Gastroesophageal sphincter (tissue), 4 donors: ENCODE results near the gene ARHGAP26. TPM values are rescaled to one million over a fixed set of nuclear protein-coding genes. Genes with fewer than 3 reads are reported as not detected.

ENCODE experiments used
- ATAC-seq: fragments of 150-250 bp; one replicate; pipeline ENCODE4 v1.9.1; 2016; ENCODE audit warnings: mild to moderate bottlenecking, moderate library complexity
- H3K27ac ChIP-seq, 4 donors: fragments of 200-600 bp; sonication (generic) in 3 of 4; 1 replicate in 3 of 4; 2 replicates in 1 of 4; pipeline ENCODE4 v1.5.1; 2016 to 2019
- H3K27me3 ChIP-seq: fragments of 200-600 bp; sonication (generic); one replicate; pipeline ENCODE4 v1.5.1; 2019
- H3K36me3 ChIP-seq, 2 donors: fragments of 200-600 bp; sonication (generic); one replicate each; pipeline ENCODE4 v1.5.1; 2019; ENCODE audit warnings: control low read depth in 1 of 2
- H3K4me1 ChIP-seq, 3 donors: fragments of 200-600 bp; sonication (generic); 1 replicate in 2 of 3; 2 replicates in 1 of 3; pipeline ENCODE4 v1.5.1; 2016 to 2019; ENCODE audit warnings: control low read depth in 2 of 3
- H3K4me3 ChIP-seq, 2 donors: fragments of 200-600 bp; sonication (generic); one replicate each; pipeline ENCODE4 v1.5.1; 2019; ENCODE audit warnings: mild to moderate bottlenecking in 1 of 2, moderate library complexity in 1 of 2
- H3K9me3 ChIP-seq, 3 donors: fragments of 200-600 bp; sonication (generic); one replicate each; pipeline ENCODE4 v1.5.1; 2017 to 2019; ENCODE audit warnings: control low read depth in 2 of 3
- CTCF ChIP-seq, 4 experiments: fragments of 200-600 bp in 2 of 4; fragments of 450-650 bp in 2 of 4; sonication (generic) in 1 of 4; IDR thresholded peaks; one replicate each; pipeline ENCODE4 v1.5.1; 2017 to 2019; ENCODE audit warnings: antibody characterized with exemption in 4 of 4, mild to moderate bottlenecking in 2 of 4, moderate library complexity in 2 of 4
- EP300 ChIP-seq: sonication (generic); formaldehyde crosslinking; IDR thresholded peaks from one replicate; pipeline ENCODE4 v1.6.1; 2017; ENCODE audit warnings: antibody characterized with exemption, mild to moderate bottlenecking
- POLR2A ChIP-seq, 2 donors: fragments of 450-650 bp; IDR thresholded peaks; one replicate each; pipeline ENCODE4 v1.6.1; 2017; ENCODE audit warnings: antibody characterized with exemption in 2 of 2, mild to moderate bottlenecking in 2 of 2, moderate library complexity in 1 of 2
- POLR2AphosphoS5 ChIP-seq: sonication (generic); formaldehyde crosslinking; IDR thresholded peaks from one replicate; pipeline ENCODE4 v1.6.1; 2017; ENCODE audit warnings: antibody characterized with exemption
- WGBS, 2 donors: methylation state at CpG; one replicate each; pipeline ENCODE4 v1.1.5; 2018; ENCODE audit warnings: low coverage in 1 of 2; 5-methylcytosine and 5-hydroxymethylcytosine counted together
- total RNA-seq, 4 donors: library from RNA; depleted of rRNA; stranded (reverse); fragments of >200 nt; gene quantifications; one replicate each; pipeline ENCODE4 v1.1.0, GENCODE V29; 2016

The ARHGAP26 gene
- total RNA-seq, 4 donors from 2014 or later: 15.2 to 41.7 (median 31.7) TPM

DNA sequence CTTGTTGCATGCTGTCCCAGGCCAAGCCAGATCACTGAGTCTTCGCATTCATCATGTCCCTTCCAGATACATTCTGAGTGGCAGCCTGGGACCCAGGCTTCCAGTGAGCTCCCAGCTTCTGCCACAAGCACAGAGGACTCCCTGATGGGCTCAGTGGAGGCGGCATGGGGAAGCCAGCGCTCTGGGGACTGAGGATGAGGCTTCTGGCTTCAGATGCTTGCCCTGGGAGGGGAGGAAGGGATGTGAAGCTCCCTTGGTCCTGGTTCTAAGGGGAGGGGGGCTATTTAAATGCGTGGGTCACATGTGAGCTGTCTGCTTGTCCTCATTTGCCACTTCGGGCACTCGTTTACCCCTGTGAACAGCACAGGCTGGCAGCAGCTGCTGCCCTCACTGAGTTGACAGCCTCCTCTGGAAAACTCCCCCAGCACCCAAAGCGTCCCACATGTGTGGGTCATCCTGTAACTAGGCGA lies 459.3 kb downstream of the ARHGAP26 start:
- Histone ChIP-seq H3K27ac (no peak overlapping the region), H3K36me3 (no peaks in the 10 kb centered on the region), H3K9me3 (no peaks in the 10 kb centered on the region), H3K4me3 (no peak overlapping the region), H3K27me3 (no peaks in the 10 kb centered on the region), H3K4me1 (peaks cover 0 to 36% (median 4%) of the 10 kb centered on the region in 3 donors)
- 85% methylated on average over 6 of the region's 8 CpGs; no CpG with 5 or more reads in 1 of the 2 donors for whole genome bisulfite sequencing, 2 donors
- ATAC-seq: no peak
- TF ChIP-seq EP300: no peak
- no peak for TF ChIP-seq CTCF (IDR thresholded peaks at IDR 0.05)
- TF ChIP-seq POLR2AphosphoS5: no peak
- no peak for TF ChIP-seq POLR2A (IDR thresholded peaks at IDR 0.05)

DNA sequence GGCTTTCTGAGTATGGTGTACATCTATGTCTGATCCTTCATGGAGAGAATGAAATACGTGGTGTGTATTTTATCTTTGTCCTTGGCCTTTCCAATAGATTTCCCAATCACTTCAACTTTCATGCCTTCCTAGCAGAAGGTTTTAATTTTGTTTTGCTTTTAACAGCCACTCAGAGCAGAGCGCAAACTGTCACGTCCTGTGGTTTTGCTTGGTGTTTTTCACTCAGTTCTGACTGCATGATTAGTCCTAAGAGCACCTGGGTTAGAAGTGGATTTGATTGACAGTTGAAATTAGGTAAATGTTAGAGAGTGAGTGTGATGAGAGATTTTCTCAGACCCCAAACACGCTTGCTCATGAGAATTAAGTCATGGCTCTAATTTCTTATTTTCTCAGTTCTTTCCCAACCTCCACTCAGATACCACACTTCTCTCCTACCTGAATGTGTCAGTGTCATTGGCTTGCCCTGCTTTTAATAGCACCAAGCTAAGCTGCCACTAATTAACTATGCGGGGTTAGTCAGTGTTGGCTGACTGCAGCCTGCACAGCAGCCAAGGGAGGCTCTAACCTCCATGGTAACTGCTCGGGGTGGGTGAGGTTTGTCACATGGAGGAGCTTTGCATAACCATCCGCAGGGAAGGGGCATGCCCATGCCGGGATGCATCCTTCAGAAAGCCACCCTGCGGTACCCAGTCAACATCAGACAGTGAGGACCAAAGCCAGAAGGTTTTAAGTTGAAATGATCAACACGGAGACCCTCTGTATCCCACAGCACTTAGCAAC lies 459.9 kb downstream of the ARHGAP26 start:
- TF ChIP-seq POLR2A (IDR thresholded peaks at IDR 0.05) (no peak), EP300 (no peak), POLR2AphosphoS5 (no peak), CTCF (IDR thresholded peaks at IDR 0.05) (no peak)
- no peaks in the 10 kb centered on the region for H3K36me3 ChIP-seq
- peak overlapping the region in 1 of 4 donors; percentile 0 for H3K27ac ChIP-seq
- ATAC-seq: peak; percentile 51
- WGBS, 2 donors: 50 to 56% methylated on average over 1 to 5 of the region's 10 CpGs
- H3K4me1 ChIP-seq: peaks cover 0 to 36% (median 4%) of the 10 kb centered on the region in 3 donors
- H3K9me3 ChIP-seq: no peaks in the 10 kb centered on the region
- H3K27me3 ChIP-seq: no peaks in the 10 kb centered on the region
- no peak overlapping the region for H3K4me3 ChIP-seq

DNA sequence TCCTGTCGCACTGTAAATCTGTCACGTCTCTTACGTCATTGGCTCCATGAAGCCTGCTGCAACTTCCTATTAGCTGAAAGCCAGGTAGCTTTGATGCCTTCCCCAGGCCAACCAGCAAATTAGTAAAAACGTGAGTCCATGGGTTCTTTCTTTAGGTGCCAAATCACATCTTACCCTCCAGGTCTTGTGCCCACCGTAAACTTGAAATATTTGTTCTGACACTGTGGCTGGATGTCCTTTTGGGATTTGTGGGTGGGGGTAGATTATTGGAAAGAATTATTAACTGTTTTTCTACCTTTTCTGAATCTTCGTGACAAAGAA lies 460.5 kb downstream of the ARHGAP26 start:
- WGBS, 2 donors: 87 to 93% methylated on average over 5 to 6 of the region's 6 CpGs
- no peak overlapping the region for H3K4me3 ChIP-seq
- no peaks in the 10 kb centered on the region for H3K36me3 ChIP-seq
- ATAC-seq: no peak
- no peak for TF ChIP-seq CTCF (IDR thresholded peaks at IDR 0.05)
- TF ChIP-seq POLR2A (IDR thresholded peaks at IDR 0.05): no peak
- no peak for TF ChIP-seq EP300
- TF ChIP-seq POLR2AphosphoS5: no peak
- no peaks in the 10 kb centered on the region for H3K27me3 ChIP-seq
- no peaks in the 10 kb centered on the region for H3K9me3 ChIP-seq
- H3K4me1 ChIP-seq: peaks cover 0 to 36% (median 4%) of the 10 kb centered on the region in 3 donors
- no peak overlapping the region for H3K27ac ChIP-seq

- Histone ChIP-seq H3K27me3 (no peaks in the 10 kb centered on the region), H3K4me1 (peaks cover 0 to 35% (median 4%) of the 10 kb centered on the region in 3 donors), H3K9me3 (no peaks in the 10 kb centered on the region), H3K4me3 (no peak overlapping the region), H3K36me3 (no peaks in the 10 kb centered on the region), H3K27ac (no peak overlapping the region)
- ATAC-seq: no peak
- WGBS, 2 donors: 60 to 90% methylated on average over 2 to 3 of the region's 3 CpGs
- no peak for TF ChIP-seq POLR2AphosphoS5
Measured at GRCh38 chr5:143231416-143231815, 461.2 kb downstream of the ARHGAP26 start.

DNA sequence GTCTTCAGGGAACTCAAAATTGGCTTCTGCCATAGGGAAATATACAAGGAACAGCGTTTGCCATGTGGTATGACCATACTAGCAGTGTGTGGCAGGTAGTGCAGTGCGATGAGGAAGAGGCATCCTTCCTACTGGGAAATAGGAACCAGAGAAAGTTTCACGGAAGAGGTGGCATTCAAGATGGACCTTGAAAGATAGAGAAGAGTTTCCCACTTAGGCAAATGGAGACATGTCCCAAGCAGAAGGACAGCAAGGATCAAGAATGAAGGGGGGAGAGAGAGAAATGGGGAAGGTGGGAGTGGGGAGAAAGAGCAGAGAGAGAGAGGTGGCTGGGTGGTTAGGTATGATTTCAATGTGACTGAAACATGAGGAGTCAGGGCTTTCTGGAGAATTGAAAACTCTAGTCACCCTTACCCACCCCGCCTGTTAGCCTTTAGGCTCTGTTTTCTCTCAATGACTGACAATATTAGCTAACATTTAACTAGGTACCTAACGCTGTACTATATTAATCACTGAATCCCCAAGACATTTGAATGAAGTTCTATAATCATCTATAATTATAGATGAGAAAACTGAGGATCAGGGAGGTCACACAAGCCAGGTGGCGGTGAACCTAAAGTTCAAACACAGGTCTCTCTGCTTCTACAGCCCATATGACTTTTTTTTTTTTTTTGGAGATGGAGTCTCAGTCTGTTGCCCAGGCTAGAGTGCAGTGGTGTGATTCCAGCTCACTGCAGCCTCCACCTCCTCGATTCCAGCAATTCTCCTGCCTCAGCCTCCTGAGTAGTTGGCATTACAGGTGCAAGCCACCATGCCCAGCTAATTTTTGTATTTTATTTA lies 462.0 kb downstream of the ARHGAP26 start:
- ATAC-seq: no peak
- Histone ChIP-seq H3K9me3 (no peaks in the 10 kb centered on the region), H3K27ac (no peak overlapping the region), H3K4me3 (no peak overlapping the region), H3K27me3 (no peaks in the 10 kb centered on the region), H3K4me1 (peaks cover 0 to 28% (median 4%) of the 10 kb centered on the region in 3 donors), H3K36me3 (no peaks in the 10 kb centered on the region)
- TF ChIP-seq CTCF (IDR thresholded peaks at IDR 0.05): no peak
- no peak for TF ChIP-seq POLR2A (IDR thresholded peaks at IDR 0.05)
- TF ChIP-seq POLR2AphosphoS5: no peak
- TF ChIP-seq EP300: no peak
- WGBS, 2 donors: 94 to 97% methylated on average over 4 to 6 of the region's 7 CpGs
